ENCODE data around the gene ORMDL2. TPM values are rescaled to one million over a fixed set of nuclear protein-coding genes. Genes with fewer than 3 reads are reported as not detected.

The ORMDL2 gene
- total and polyA plus RNA-seq, 10 of the 15 experiments (the other 5 are each of a cell fraction or from before 2014, with no cell fraction given), result 15.0 to 135 (median 33.9) TPM

GRCh38 chr12:55817345-55818139, at the start of gene ORMDL2, which contains the start of gene SARNP (continued):
- TF ChIP-seq E4F1 (IDR thresholded peaks at IDR 0.05; ENCODE audit: borderline replicate concordance, partially characterized antibody), result peak; percentile 71
- no peak for TF ChIP-seq CHD1 (IDR thresholded peaks at IDR 0.05; ENCODE audit: low read depth, low read length)
- no peak for TF ChIP-seq PAX5 (IDR thresholded peaks at IDR 0.05; ENCODE audit: borderline replicate concordance, low read depth, low read length)
- peak; percentile 59; the same call in 1 of the 2 replicates for TF ChIP-seq LARP7 (IDR thresholded peaks at IDR 0.05)

- Histone ChIP-seq H3K4me3 (no peak overlapping the region), H2AFZ (ENCODE audit: control insufficient read depth, low read depth, low read length) (no peak overlapping the region), H3K27ac (ENCODE audit: control insufficient read depth, insufficient read depth) (no peak overlapping the region), H4K20me1 (ENCODE audit: control insufficient read depth, insufficient read depth) (no peaks in the 10 kb centered on the region), H3K79me2 (ENCODE audit: control insufficient read depth, insufficient read depth, low read length) (no peaks in the 10 kb centered on the region; the same call in 1 of the 2 replicates), H3K4me2 (ENCODE audit: control insufficient read depth, insufficient read depth) (no peak overlapping the region), H3K27me3 (replicated peaks in 1 of 2; ENCODE audit: control insufficient read depth in 2 of 2, insufficient read depth in 2 of 2, low read length in 1 of 2) (no peaks in the 10 kb centered on the region), H3K9me3 (replicated peaks; ENCODE audit: control insufficient read depth, insufficient read depth, low read length) (no peaks in the 10 kb centered on the region), H3K36me3 (ENCODE audit: control insufficient read depth in 2 of 2, insufficient read depth in 2 of 2, low read length in 1 of 2) (peaks cover 0 to 11% of the 10 kb centered on the region in 2 experiments; a peak in 3 of 4 replicates), H3K4me1 (ENCODE audit: control insufficient read depth, insufficient read depth, low read length) (no peaks in the 10 kb centered on the region), H3K9ac (ENCODE audit: control insufficient read depth, insufficient read depth, low read length) (no peak overlapping the region)
- ChIA-PET CTCF (interaction anchor here (1.1 to 2.1 kb wide), 4 partner anchors 24 to 257 kb away, joined by 3 to 9 read pairs (median 4); no protein-coding TSS in a partner anchor), SMC1A (ENCODE audit: uncharacterized antibody, unreplicated experiment) (interaction anchor here (1.0 to 2.9 kb wide), 5 partner anchors 14 to 45 kb away, joined by 3 to 11 read pairs (median 4); partner anchors contain the start of gene GDF11), RAD21 (ENCODE audit: unreplicated experiment) (interaction anchor here (0.7 kb wide), 1 partner anchor 23 kb away, joined by 3 read pairs; no protein-coding TSS in a partner anchor), POLR2A (interaction anchor here (0.5 to 1.2 kb wide), 2 partner anchors 25 to 398 kb away, joined by 3 read pairs; no protein-coding TSS in a partner anchor)
- ATAC-seq (no peak), FAIRE-seq (no peak), DNase-seq (ENCODE audit: low read depth, low spot score) (no peak)
- 96% methylated on average over 6 of the region's 6 CpGs for WGBS (ENCODE audit: insufficient coverage, insufficient replicate concordance, low lambda C conversion rate, missing lambda C conversion rate)
- no TSS peak for BruUV-seq (replicated peaks)
- intact Hi-C loops (cut with micrococcal nuclease; ENCODE audit: unreplicated experiment) (no loop called here), in situ Hi-C loops (cut with MboI) (no loop called here)
- TF ChIP-seq PBX3 (IDR thresholded peaks at IDR 0.05; ENCODE audit: insufficient replicate concordance, low read depth, low read length) (no peak), ZNF217 (IDR thresholded peaks at IDR 0.05) (no peak), HDAC6 (IDR thresholded peaks at IDR 0.05; ENCODE audit: unreplicated experiment) (no peak), HDGF (IDR thresholded peaks at IDR 0.05) (no peak), RELA (IDR thresholded peaks at IDR 0.05; ENCODE audit: borderline replicate concordance, partially characterized antibody) (no peak), BRCA1 (IDR thresholded peaks at IDR 0.05; ENCODE audit: low read depth, low read length) (no peak), ZNF687 (IDR thresholded peaks at IDR 0.05) (no peak), IRF4 (IDR thresholded peaks at IDR 0.05; ENCODE audit: low read depth, low read length) (no peak), SPI1 (IDR thresholded peaks at IDR 0.05; ENCODE audit: borderline replicate concordance, insufficient read depth, low read depth, low read length) (no peak), JUND (IDR thresholded peaks at IDR 0.05; ENCODE audit: low read depth, low read length) (no peak)
Measured at GRCh38 chr12:55771736-55772135, 46.1 kb upstream of the ORMDL2 start.

Measured in GM12878 (cell line).